Measurements from ENCODE around the gene PRND.
"Not testable (repeated sequence)": the region's sequence is repeated elsewhere in the genome, so short reads cannot be mapped to it uniquely, and the experiment has no call there.

PRND gene

DNA sequence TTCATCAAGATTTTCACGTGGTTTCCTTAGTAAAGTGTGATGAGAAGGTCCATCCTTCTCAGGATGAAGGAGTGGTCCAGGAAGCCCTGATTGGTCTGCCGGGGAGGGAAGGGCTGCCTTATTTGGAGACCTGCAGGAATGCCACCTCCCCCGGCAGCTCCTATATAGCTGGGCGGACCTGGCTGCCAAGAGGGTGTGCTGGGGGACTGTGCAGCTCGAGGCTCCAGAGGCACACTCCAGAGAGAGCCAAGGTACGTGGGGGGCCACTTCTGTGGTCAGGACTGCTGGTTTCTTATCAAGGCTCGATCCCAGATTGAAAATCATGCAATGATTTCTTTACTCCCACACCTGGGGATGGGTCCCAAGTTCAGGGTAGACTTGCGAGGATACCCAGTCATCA lies at the start of gene PRND:
TSS of gene PRND (plus strand) at position 191 of the 400 bp plus-strand sequence. CDS start 2,643 bp downstream, outside the sequence.
- DNase-seq, result no peak

DNA sequence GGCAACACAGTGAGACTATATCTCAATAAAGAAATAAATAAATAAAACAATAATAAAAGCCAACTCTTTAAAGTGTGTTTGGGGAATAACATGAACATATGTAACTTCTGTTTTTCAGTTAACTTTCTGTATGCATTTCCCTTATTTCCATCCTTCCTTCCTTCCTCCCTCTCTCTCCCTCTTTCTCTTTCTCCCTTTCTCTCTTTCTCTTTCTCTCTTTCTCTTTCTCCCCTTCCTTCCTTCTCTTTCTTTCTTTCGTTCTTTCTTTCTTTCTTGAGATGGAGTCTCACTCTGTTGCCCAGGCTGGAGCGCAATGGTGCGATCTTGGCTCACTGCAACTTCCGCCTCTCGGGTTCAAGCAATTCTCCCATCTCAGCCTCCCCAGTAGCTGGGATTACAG lies 48.8 kb upstream of the PRND start:
- no peak for DNase-seq

- no peak for DNase-seq
Observed at GRCh38 chr20:4673371-4674001, 48.2 kb upstream of the PRND start.

DNA sequence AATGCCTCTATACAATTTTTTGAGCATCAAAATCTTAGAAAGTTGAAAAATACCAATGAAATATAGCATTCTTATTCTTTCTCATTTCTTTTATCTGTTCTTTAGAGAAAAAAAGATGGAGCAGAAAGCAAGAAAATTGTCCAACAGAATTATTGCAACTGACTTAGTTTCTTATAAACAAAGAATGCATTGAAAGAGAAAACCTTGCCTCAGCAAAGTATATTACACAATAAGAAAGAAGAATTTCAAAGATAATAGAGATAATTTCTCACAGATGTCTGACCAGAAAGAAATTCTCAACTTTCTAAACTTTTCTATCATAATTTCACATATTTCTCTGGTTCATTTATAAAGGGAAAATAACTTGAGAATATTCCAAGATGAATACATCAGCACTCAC lies 47.0 kb upstream of the PRND start:
- no peak for DNase-seq

DNA sequence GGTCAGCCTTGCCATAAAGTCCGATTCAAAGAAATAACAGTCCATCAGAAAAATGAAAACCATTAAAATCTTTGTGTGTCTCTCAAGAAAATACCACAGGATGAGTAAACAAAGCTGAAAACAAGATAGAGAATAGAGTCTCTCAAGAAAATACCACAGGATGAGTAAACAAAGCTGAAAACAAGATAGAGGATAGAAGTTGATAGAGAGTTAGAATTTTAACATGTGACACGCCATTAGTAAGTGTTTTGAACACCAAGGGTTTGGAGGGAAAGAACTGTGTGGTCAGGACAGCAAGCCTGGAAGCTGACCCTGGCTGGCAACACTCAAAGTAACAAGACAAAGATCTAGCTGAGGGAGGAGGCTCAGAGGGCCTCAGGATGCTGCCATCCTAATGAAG lies 43.9 kb upstream of the PRND start:
- no peak for DNase-seq

- no peak for DNase-seq
Observed at GRCh38 chr20:4681401-4681800, 40.3 kb upstream of the PRND start.

DNA sequence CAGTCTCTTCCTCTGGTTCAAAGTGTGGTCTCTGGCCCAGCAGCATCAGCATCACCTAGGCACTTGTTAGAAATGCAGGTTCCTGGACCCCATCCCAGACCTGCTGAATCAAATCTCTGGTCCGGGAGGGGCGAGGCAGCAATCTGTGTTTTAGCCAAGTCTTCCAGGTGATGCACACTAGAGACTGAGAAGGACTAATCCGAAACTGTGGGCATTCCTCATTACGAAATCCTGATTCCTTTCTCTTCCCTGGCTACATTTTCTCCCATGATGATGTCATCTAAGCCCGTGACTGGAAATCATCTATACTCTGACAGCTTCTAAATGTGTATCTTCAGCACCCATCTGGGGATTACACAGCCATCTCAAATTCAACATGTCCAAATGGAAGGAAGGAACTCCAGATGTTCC lies 39.7 kb upstream of the PRND start:
- peak; percentile 64 for DNase-seq

DNA sequence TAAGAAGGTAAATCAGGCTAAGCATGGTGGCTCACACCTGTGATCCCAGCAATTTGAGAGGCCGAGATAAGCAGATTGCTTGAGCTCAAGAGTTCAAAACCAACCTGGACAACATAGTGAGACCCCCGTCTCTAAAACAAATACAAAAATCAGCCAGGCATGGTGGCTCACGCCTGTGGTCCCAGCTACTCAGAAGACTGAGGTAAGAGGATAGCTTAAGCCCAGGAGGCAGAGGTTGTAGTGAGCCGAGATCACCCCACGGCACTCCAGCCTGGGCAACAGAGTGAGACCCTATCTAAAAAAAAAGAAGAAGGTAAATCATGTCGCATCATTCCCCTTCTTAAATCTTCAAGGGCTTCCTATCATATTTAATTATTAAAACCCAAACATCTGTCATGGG lies 39.0 kb upstream of the PRND start:
- DNase-seq, result no peak

GRCh38 chr20:4683261-4683660 lies 38.4 kb upstream of the PRND start:
- DNase-seq, result no peak

DNA sequence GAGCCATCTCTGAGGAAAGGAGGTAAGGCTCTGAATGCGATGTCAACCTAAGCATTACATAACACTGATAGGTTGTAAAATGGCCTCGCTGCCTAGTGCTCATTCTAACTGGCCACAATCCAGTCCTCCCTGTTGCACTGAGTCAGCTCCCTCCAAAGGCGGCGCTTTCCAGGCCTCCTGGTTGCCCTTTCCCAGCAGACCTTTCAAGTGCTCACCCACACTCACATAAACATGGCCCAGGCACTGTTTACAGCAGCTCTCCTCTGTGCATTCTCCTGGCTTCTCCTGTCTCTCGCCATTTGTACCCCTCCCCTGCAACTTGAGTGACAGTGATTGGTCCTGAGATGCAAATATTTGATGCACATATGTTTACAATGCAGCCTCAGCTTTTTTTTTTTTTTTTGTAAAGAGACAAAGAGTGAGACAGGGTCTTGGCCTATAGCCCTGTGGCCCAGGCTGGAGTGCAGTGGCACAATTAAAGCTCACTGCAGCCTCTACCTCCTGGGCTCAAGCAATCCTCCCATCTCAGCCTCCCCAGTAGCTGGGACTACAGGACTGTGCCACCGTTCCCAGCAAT lies 36.8 kb upstream of the PRND start:
- DNase-seq, result peak; percentile 11

DNA sequence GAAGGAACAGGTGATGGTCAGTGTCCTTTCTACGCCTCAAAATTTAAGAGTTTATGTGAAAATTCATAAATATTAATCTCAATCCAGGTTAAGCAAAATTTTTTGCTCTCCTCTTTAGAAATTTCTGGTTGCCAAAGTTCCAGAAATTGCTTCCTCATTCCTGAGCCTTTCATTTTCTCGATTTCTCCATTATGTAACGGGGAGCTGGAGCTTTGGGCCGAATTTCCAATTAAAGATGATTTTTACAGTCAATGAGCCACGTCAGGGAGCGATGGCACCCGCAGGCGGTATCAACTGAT lies 35.8 kb upstream of the PRND start:
- DNase-seq, result no peak

DNA sequence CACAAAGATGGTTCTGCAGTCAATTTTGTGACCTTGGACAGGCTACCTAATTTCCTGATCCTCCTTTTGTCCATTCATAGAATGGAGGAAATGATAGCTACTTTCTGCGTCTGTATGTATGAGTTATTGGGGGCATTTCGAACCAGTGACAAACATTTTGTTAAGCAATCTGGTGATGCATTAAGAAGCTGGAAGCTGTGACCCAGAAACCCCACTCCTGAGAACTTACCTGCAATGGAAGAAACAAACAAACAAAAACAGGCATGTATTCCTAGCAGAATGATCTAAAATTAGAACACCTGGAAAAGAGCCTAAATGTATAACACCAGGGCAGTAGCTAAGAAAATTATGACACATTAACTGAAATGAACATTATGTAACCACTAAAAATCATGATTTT lies 33.4 kb upstream of the PRND start:
- no peak for DNase-seq

DNA sequence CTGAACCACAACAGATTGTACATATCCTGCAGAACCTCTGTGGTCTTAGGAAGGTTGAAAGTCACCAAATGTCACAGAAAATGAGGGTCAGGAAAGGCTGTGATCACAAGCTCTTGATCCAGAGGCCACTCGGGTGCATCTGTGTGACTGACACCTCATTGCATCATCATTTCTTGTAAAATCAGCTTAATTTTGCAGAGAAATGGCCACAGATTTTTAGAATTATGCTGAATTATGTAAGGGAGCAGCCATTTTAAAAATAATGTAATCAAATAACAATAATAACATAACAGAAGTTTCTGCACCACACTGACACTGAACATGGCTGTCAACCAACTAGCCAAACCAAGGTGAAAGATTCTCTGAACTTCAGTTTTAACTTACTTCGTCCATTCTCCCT lies 32.5 kb upstream of the PRND start:
- DNase-seq, result no peak

- DNase-seq, result no peak
Observed at GRCh38 chr20:4691753-4692152, 30.0 kb upstream of the PRND start.

GRCh38 chr20:4694076-4694475 lies 27.6 kb upstream of the PRND start:
- DNase-seq, result no peak

GRCh38 chr20:4697189-4697830 lies 24.4 kb upstream of the PRND start:
- no peak for DNase-seq

DNA sequence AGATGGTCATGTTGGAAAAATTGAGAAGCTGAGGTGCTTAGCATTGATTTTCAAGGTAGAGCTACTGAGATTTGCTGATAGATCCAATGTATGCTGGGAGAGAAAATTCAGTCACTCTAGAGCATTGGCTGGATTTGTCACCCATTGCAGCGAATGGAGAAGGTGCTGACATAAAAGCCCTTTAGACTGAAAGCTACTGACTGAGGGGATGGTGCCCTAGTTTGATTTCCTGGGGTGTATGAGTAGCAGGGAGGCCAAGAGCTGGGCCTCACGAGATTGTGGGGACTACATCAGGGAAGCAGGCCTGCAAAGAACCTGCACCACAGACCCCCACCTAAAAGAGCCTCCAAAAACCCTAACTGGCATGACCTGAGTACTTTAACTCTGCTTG lies 23.9 kb upstream of the PRND start:
- DNase-seq, result no peak

DNA sequence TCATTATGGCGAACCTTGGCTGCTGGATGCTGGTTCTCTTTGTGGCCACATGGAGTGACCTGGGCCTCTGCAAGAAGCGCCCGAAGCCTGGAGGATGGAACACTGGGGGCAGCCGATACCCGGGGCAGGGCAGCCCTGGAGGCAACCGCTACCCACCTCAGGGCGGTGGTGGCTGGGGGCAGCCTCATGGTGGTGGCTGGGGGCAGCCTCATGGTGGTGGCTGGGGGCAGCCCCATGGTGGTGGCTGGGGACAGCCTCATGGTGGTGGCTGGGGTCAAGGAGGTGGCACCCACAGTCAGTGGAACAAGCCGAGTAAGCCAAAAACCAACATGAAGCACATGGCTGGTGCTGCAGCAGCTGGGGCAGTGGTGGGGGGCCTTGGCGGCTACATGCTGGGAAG lies 22.5 kb upstream of the PRND start:
- no peak for DNase-seq

DNA sequence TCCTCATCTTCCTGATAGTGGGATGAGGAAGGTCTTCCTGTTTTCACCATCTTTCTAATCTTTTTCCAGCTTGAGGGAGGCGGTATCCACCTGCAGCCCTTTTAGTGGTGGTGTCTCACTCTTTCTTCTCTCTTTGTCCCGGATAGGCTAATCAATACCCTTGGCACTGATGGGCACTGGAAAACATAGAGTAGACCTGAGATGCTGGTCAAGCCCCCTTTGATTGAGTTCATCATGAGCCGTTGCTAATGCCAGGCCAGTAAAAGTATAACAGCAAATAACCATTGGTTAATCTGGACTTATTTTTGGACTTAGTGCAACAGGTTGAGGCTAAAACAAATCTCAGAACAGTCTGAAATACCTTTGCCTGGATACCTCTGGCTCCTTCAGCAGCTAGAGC lies 21.8 kb upstream of the PRND start:
- no peak for DNase-seq

DNA sequence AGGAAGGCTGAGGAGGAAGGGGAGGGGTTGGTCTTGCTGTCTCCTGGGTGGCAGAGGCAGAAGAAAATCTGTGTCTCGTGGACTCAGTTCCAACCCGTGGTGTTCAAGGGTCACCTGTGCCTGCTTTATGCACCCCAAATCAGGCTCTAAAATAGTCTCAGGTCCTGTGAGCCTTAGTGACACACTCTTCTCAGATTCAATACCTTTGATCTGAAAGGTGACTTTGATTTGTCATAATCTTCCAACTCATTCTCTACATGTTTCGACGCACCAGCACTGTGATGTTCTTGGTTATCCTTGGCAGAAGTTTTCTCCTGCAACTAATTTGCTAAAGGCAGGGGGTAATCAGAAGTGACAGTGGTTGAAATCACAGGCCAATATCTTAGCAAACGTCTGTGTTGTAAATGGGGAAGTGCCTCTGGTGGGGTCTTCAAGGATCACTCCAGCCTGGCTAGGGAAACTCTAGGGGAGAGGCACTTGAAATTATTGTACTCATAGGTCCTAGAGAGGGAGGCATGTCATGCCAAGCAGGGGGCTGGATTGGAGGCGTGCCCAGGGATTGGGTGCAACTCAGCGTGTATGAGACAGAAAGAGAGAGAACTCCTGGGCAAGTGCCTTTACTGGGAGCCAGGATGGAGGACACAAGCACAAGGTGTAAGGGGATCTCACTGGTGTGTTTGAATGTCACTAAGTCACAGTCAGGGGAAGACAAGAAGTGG lies 19.0 kb upstream of the PRND start:
- DNase-seq, result no peak

DNA sequence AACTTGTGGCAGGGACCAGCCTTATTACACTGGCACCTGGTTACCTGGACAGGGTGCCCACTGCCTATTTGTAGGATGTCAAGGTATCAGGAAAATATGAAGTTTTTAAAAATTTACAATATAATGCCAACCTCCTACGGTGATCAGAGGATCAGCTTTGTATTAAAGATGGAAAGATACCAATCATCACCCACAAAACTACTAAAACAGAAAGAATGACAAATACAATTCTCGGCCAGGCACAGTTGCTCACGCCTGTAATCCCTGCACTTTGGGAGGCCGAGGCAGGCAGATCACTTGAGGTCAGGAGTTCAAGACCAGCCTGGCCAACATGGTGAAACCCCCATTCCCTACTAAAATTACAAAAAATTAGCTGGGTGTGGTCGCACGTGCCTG lies 18.4 kb upstream of the PRND start:
- DNase-seq, result no peak

- not testable (repeated sequence) for DNase-seq
Observed at GRCh38 chr20:4706941-4707340, 14.8 kb upstream of the PRND start.

DNA sequence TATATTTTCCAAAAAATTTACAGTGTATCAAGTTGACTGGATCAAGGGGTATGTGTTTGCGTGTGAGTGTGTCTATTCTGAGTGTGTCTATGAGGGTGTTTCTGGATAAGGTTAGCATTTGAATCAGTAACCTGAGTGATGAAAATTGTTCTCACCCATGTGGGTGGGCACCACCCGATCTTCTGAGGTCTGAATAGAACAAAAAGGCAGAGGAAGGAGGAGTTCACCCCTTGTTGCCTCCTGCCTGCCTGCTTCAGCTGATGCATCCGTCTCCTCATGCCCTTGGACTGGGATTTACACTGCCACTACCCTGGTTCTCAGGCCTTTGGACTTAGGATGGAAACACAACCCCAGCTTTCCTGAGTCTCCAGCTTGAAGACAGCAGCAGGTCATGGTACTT lies 13.7 kb upstream of the PRND start:
- DNase-seq, result no peak

- no peak for DNase-seq
Observed at GRCh38 chr20:4708856-4709255, 12.9 kb upstream of the PRND start.

Data from fibroblast of upper back skin (primary cell).